Activated CD4-positive, alpha-beta T cell treated with anti-CD3 and anti-CD28 coated beads for 24 hours (primary cell): ENCODE data around the gene FLOT2.
"Not testable (repeated sequence)": the region's sequence is repeated elsewhere in the genome, so short reads cannot be mapped to it uniquely, and the experiment has no call there.

Experiments
- DNase-seq, 2 donors: peaks; one replicate each; pipeline ENCODE4 v3.0.0-alpha.2; 2020; ENCODE audit warnings: low read depth in 2 of 2

The FLOT2 gene

DNA sequence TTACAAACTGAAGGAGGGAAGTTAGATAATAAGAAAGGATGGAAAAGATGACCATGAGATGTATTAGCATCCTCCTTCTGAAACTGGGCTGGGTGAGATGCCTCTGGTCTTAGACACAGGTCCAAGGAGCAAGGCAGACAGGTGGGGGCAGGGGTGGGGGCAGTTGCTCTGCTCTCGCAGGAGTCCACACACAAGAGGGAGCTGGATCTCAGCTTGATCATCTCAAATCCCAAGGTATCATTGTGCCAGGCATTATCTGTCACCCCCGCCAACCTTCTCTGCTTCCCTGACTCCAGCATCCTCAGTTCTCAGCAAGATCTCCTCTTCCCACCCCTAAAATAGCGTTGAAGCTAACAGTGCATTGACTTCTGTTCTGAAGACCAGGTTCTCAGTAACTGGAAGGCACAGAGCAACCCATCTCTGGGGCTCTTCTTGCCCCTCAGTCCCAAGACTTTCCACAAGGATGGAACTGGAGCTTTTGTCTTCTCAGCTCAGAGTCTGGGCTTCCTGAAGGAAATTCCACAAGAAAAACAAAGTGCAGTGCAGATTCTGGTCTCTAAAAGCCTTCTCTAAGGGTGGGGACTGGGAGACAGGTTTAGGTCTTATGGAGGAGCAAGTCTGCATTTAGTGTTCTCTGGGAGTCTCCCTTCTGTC lies 1.6 kb downstream of the FLOT2 start:
- DNase-seq, result no peak

DNA sequence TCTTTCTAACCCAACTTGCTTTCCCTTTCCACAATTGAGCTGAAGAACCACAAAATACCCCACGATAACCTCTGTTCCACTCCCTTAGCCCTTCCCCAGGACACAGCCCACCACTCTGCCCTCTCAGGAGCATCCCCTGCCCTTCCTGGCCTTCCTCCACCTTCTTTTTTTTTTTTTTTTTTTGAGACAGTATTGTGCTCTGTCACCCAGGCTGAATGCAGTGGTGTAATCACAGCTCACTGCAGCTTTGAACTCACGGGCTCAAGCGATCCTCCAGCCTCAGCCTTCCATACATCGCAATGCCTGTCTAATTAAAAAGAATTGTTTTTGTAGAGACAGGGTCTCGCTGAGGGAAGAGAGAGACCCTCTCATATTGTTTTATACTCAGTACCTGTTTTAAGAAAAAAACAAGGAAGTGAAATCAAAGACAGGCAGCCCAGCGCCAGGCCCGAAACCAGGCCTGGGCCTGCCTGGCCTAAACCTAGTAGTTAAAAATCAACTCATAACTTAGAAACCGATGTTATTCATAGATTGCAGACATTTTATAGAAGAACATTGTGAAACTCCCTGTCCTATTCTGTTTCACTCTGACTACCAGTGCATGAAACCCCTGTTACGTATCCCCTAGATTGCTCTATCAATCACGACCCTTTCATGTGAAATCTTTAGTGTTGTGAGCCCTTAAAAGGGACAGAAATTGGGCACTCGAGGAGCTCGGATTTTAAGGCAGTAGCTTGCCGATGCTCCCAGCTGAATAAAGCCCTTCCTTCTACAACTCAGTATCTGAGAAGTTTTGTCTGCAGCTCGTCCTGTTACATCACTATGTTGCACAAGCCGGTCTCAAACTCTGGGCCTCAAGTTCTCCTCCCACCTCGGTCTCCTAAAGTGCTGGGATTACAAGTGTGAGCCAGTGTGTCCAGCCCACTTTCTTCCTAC lies 4.0 kb downstream of the FLOT2 start:
- DNase-seq, result peak in 1 of 2 donors; percentile 14

DNA sequence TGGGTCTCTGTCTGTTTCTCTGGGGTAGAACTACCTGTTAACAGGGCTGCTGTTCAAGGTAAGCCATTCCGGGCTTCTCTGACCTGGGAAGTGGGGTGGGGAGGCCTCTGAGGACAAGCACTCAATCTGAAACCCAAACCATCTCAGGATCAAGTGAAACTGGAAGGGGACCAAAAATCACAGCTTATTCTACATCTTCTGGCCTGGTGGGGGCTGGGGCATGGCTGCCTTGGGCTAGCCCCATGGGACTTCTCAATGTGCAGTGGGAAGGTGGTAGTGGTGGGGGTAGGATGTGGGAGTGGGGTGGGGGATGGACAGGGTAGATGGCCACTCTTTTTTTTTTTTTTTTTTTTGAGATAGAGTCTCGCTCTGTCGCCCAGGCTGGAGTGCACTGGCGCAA lies 5.5 kb downstream of the FLOT2 start:
- no peak for DNase-seq

DNA sequence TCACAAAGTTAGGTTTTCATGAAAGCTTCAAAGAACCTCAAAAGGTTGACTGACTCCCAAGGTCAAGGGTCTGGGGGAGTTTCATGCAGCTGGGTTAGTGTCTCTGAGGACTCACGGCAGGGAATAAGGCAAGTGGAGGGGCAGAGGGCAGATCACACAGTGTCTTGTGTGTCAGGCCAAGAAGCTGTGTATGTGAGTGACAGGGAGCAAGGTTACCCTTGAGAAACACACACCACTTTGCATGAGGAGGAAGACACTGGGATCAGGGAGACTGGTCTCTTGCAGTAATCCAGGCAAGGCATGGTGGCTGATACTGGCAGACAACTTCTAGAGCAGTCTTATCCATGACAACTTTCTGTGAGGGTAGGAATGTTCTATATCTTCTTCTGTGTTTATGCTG lies 6.3 kb downstream of the FLOT2 start:
- no peak for DNase-seq

DNA sequence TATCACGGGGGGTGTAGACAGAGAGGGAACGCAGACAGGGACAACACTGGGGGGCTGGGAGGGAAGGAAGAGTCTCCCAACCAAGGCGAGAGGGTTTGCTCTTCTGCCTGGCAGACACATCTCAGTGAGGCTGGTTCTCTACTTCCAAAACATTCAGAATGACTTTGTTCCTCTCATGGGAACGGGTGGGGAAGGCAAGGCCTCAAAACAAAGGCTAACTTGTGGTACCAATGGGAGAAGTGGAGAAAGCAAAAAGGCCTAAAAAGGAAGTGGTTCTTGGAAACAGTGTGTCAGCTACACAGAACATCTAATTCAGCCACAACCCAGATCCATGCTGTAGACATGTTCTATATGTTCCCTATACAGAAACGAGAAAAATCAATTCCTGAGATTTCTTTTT lies 7.5 kb downstream of the FLOT2 start:
- DNase-seq, result no peak

DNA sequence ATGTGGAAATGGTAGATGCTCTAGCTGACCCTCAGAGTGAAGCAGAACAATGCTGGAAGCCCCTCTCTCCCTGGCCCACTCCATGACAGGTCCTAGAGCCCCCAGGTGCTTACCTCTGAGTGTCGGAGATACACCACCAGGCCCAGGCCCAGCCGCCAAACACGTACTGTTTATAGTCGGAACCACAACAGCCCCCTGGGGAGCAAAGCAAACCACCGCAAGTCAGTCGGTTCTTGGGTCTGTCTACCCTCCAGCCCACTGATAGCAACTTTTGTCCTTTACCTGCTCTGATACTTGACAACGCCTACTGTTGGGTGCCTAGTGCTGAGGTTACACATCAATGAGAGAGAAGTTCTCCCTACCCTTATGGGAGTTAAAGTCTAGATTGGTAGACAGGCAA lies 8.7 kb downstream of the FLOT2 start:
- no peak for DNase-seq

DNA sequence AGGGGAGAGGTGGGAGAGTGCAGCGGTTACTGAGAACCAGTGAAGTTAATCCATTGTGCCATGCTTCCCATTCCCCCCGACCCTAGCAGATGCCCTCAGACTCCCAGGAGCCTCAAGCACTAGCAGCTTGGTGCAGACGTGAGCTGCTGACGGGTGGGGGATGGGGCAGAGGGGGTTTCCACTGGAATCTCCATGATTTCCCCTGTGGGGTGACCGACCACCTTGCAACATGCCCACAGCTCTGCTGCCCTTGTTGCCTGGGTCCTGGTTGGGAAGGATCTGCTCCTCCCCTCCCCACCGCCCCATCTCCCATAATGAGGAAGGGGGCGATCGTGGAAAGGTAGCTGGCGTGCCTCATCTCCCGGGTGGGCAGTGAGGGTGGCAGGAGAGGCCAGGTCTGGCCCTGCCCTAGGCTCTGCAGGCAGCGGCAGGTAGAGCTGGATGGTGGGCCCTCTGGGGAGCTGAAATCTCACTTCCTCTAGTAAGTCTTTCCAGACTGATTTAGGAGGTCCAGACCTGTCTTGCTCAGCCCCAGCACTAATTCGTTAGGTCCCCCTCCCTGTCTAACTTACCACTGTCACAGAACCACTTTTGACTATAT lies 9.6 kb downstream of the FLOT2 start:
- DNase-seq, result no peak

DNA sequence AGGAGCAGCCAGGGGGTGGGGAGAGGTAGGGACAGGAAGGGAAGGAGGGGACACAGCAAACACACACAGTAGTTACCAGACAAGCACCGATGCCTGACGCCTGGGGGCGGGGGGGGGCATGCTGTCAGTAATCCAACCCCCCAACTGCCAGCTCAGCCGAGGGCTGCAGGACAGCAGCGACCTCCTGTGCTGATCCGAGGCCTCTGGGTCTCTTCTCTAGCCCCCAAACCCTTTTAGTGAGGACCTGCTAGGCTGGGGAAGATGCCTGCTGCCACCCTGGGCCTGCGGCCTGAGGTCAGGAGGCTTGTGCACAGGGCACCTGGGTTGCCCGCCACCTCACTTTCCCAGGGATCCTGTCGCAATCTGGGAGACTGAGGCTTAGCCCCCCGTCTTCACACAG lies 11.6 kb downstream of the FLOT2 start:
- DNase-seq, result no peak

DNA sequence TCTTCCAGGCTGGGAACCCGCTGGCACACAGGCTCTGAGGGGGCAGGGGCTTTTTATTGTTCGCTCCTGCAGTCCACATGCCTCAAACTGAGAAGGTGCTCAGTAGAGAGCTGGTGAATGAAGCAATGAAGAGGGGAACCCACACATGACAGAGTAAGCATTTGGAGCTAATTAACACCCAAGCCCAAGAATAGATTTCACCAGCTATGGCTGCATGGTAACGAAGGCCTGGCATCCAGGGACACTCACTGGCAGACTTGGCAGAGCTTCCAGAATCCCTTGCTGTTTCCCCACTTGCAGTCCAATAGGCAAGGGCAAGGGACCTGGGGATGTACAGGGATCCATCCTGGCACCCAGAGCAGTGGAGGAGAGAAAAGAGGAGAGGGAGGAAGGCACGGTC lies 12.2 kb downstream of the FLOT2 start:
- DNase-seq, result no peak

DNA sequence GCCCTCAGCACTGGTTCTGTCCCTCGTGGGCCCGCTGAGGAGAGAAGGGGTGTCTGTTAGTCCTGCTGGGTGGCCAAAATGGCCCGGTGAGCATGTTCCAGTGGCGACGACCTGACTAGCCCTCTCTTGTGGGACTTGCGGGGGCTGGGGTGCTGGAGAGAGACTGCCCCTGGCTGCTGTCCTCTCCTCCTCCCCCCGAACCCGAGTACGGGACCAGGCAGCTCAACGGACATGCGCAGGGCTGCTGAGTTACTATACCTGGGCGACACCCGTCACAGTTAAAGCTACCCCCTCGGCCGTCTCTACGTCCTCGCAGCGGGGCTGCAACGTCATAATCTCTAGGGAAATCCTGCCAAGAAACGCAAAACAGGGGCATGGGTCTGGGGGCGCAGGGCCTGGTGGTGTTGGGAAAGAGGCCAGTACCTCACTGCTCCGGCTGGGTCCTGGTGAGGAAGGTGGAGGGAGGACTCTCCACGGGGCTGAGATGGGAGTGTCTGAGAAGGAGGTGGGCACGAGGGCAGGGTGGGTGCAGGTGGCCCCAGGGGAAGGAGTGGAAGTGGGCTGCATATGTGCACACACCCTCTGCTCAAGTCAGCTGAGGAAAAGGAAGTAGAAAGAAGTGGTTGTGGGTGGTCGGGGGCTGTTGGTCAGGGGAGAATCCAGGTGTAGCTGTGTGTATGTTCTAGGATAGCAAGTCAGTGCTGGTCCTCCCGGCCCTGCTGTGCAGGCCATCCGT lies 13.4 kb downstream of the FLOT2 start:
- no peak for DNase-seq

DNA sequence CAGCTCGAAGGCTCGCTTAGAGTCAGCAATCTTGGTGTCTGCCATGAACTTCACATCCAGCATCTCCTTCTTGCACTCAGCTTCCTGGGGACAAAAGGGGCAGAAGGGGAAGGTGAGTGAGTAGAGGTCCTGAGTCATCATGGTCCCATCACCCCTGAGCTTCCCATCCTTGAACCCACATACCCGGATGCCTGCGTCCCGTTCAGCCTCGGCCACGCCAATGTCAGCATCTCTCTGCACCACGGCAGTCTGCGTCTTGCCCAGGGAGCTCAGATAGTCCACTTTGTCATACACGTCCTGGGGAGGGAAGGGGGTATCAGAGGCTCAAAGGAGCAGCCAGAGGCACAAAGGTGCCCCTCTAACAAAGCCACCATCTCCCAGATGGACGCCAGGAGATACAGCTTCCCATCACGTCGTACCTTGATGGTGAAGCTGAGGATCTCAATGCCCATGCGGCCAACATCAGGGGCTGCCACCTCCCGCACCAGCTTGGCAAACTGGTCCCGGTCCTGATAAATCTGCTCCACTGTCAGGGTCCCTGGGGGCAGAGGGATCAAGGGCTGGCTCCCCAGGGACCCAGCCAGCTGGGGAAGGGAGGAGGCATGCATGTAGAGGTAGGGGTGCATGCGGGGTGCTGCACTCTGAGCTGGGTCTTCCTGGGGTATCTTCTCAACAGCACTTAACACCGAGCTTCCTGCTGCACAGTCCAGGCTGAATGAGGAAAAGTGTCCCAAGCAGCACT lies 15.2 kb downstream of the FLOT2 start:
- no peak for DNase-seq

DNA sequence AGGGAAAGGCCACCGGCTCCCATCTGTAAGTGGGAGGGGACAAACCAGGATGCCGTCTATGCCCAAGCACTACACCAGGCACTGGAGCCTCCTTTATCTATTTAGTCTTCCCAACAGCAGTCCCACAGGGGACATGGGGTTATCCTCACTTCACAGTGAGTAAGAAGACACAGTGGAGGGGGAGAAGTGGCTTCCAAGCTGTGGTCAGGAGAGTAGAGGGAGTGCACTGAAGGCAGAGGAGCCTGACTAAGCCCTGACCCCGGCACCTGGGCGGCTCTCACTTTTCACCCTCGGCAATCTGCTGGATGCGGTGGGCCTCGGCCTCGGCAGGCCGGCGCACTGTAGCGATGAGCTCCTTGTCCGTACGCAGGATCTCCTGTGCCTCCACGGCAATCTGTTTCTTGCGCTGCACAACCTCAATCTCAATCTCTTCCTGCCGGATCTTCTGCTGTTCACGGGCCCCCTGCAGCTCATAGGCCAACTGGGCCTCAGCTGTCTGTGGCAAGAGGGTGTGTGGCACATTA lies 15.9 kb downstream of the FLOT2 start:
- no peak for DNase-seq

DNA sequence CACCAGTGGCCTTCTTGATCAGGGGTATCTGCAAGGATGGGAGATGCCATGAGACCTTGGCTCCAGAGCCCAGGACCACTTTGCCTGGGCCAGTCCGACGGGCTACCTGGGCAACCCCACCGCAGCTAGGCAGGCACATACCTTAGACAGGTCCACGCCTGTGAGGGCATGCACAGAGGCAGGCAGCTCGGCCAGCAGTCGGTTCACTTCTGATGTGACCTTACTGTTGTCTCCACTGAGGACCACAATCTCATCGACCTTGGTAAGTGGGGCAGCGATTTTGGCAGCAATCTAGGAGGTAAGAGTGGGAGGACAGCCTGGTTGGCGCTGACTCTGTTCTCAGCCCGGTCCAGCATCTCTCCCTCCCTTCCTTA lies 17.0 kb downstream of the FLOT2 start:
- DNase-seq, result no peak

DNA sequence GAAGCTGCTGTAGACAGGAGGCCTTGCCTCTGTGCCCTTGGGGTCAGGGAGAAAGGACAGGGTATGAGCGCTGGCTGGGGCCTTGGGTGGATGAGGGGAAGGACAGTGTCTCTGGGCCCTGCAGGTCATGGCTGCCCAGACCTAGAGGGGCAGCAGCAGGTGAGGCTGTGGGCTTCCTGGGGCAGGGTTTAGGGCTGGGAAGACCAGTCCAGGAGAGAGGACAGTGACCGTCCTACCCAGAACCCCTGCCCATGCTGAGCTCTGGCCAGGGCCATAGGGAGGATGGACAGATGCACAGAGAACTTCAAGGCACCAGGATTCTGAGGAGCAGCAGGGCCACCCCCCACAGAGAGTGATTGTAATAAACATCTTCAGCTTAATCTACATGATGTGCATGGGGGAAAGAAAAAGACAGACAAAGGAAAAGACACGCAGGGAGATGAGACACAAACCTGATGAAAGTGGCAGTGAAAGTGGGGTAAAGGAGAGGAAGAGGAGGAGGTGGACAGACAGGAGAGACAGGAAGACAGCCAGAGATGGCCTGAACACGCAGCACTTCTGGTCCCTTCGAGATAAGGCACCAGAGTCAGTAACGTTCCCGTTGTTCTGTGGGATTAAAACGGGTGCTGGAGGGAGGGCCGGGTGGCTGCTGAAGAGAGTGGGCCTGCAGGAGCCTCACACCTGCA lies 17.5 kb downstream of the FLOT2 start:
- DNase-seq, result no peak

DNA sequence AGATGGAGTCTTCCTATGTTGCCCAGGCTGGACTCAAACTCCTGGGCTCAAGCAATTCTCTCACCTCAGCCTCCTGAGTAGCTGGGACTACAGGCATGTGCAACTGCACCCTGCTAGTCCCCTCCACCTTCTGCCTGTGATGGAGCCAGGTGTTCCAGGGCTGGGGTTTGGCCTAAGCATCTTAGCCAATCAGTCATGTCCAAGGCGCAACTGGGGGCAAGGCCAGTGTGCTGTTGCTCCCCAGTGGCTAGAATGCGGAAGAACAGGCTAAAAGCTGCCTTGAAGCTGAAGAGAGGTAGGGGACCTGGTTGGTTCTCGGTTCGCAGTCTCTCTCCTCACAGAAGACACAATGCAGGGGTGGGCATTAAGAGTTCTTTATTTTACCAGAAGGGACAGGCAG lies 18.6 kb downstream of the FLOT2 start:
- DNase-seq, result no peak

DNA sequence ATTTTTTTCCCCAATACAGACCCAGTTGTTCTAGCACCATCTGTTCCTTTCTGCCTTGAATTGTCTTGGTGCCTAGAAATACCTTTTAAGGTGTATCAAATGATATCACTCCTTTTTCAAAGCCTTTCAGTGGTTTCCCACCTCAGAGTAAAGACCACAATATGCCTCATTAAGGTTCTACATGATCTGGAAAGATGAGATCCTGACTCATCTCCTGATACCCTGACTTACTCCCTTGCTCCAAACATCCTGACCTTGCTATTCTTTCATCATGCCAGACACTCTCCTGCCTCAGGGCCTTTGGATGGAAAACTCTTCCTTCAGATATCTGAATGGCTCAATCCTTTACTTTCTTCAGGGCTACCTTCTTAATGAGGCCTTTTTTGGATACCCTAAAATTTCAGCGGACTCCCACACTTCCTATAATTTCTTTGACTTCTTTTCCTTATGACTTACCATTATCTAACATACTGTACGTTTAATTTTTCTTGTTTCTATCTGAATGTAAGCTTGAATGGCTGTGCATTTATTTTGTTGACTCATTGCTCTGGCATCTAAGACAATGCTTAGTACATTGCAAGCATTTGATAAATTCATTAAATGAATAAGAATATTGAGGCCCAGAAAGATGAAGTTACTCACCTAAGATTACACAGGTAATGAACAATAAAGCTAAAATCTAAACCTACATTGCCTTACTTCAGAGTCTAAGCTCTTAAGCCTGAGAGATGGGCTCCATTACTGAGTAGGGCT lies 19.2 kb downstream of the FLOT2 start:
- DNase-seq, result no peak

DNA sequence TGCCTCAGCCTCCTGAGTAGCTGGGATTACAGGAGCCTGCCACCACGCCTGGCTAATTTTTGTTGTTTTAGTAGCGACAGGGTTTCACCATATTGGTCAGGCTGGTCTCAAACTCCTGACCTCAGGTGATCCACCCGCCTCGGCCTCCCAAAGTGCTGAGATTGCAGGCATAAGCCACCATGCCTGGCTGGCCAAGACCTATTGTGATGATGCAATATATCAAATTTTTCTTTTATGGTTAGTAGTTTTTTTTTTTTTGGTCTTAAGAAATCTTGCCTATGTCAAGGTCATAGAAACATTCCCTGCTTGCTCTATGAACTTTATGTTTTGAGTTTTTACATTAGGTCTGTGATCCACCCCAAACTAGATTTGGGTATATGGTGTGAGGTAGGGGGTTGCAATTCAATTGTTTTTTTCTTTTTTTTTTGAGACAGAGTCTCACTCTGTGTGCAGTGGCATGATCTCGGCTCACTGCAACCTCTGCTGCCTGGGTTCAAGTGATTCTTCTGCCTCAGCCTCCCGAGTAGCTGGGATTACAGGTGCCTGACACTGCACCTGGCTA lies 20.3 kb downstream of the FLOT2 start:
- not testable (repeated sequence) for DNase-seq

DNA sequence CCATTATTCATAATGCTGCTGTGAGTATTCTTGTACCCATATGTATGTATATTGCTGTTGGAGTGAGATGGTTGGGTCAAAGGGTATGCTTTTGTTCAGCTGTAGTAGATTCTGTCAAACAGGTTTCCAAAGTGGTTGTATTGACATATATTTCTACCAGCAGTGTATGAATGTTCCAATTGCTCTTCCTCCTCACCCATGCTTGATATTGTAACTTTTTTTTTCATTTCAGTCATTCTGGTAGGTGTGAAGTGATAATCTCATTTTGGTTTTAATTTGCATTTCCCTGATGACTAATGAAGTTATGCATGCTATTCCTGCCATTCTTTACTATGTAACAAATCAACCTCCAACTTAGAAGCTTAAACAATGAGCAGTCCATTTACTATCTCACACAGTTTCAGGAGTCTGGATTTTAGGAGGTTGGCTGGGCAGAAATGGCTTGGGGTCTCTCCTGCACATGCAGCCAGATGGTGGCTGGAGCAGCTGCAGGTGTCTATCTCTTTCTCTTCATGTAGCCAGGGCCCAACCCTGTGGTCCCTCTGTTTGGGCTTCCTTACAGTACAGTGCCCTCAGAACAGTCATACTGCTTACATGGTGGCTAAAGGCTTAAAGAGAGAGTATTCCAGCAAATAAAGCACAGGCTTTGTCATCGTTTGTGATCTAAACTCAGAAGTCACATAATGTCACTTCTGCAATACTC lies 21.5 kb downstream of the FLOT2 start:
- no peak for DNase-seq

DNA sequence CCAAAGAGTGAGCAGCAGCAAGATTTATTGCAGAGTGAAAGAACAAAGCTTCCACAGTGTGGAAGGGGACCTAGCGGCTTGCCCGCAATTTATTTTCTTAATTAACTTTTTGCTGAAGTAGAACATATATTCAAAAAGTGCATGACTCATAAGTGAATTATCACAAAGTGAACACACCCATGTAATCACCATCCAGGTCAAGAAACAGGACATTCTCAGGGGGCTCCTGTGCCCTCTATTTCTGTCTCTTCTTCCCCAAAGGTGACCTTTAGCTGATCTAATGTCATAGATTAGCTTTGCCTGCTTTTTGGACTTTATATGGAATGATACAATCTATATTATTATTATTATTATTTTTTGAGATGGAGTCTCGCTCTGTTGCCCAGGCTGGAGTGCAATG lies 22.8 kb downstream of the FLOT2 start:
- no peak for DNase-seq
